ENCODE results near the gene P4HA1.

Gene P4HA1

GRCh38 chr10:72980348-72980747 is 116.3 kb downstream of the P4HA1 start:
- Histone ChIP-seq H3K9ac (ENCODE audit: low read depth, low read length) (no peak overlapping the region), H3K36me3 (ENCODE audit: control insufficient read depth, insufficient read depth, low read length) (no peaks in the 10 kb centered on the region), H3K4me3 (ENCODE audit: low read depth, low read length) (no peak overlapping the region), H3K27ac (ENCODE audit: low read depth, low read length) (no peak overlapping the region), H3K9me3 (ENCODE audit: control insufficient read depth, insufficient read depth, low read length) (peaks cover 15% of the 10 kb centered on the region), H3K4me1 (ENCODE audit: control insufficient read depth, insufficient read depth, low read length) (no peaks in the 10 kb centered on the region), H3K27me3 (ENCODE audit: control insufficient read depth, insufficient read depth, low read length) (no peaks in the 10 kb centered on the region)

- H3K4me1 ChIP-seq (ENCODE audit: control insufficient read depth, insufficient read depth, low read length): no peaks in the 10 kb centered on the region
- H3K9ac ChIP-seq (ENCODE audit: low read depth, low read length): no peak overlapping the region
- H3K36me3 ChIP-seq (ENCODE audit: control insufficient read depth, insufficient read depth, low read length): no peaks in the 10 kb centered on the region
- H3K9me3 ChIP-seq (ENCODE audit: control insufficient read depth, insufficient read depth, low read length): peaks cover 15% of the 10 kb centered on the region
- H3K4me3 ChIP-seq (ENCODE audit: low read depth, low read length): no peak overlapping the region
- H3K27me3 ChIP-seq (ENCODE audit: control insufficient read depth, insufficient read depth, low read length): no peaks in the 10 kb centered on the region
- no peak overlapping the region for H3K27ac ChIP-seq (ENCODE audit: low read depth, low read length)
These were observed 117.0 kb downstream of the P4HA1 start for GRCh38 chr10:72979709-72980108.

- H3K27me3 ChIP-seq (ENCODE audit: control insufficient read depth, insufficient read depth, low read length): no peaks in the 10 kb centered on the region
- no peak overlapping the region for H3K9ac ChIP-seq (ENCODE audit: low read depth, low read length)
- no peak overlapping the region for H3K4me3 ChIP-seq (ENCODE audit: low read depth, low read length)
- peaks cover 15% of the 10 kb centered on the region for H3K9me3 ChIP-seq (ENCODE audit: control insufficient read depth, insufficient read depth, low read length)
- no peaks in the 10 kb centered on the region for H3K4me1 ChIP-seq (ENCODE audit: control insufficient read depth, insufficient read depth, low read length)
- no peak overlapping the region for H3K27ac ChIP-seq (ENCODE audit: low read depth, low read length)
- no peaks in the 10 kb centered on the region for H3K36me3 ChIP-seq (ENCODE audit: control insufficient read depth, insufficient read depth, low read length)
These were observed 119.8 kb downstream of the P4HA1 start for GRCh38 chr10:72976886-72977285.
